H1 (cell line): ENCODE results near the gene ZNF726. TPM values are rescaled to one million over a fixed set of nuclear protein-coding genes. Genes with fewer than 3 reads are reported as not detected.

Experiments used
- ATF3 ChIP-seq: IDR thresholded peaks from 2 replicates; pipeline ENCODE4 v1.6.1; 2011; ENCODE audit warnings: low read depth, mild to moderate bottlenecking, low read length; ENCODE audit not compliant: insufficient read depth
- BACH1 ChIP-seq: IDR thresholded peaks from 2 replicates; pipeline ENCODE4 v1.6.1; 2012; ENCODE audit warnings: low read length, improper control_type of control experiment
- GABPA ChIP-seq: IDR thresholded peaks from 2 replicates; pipeline ENCODE4 v1.6.1; 2011; ENCODE audit warnings: mild to moderate bottlenecking, low read length, moderate library complexity, borderline replicate concordance; ENCODE audit not compliant: insufficient read depth
- GTF2F1 ChIP-seq: IDR thresholded peaks from 2 replicates; pipeline ENCODE4 v1.6.1; 2012; ENCODE audit warnings: low read depth, low read length, improper control_type of control experiment, borderline replicate concordance
- KDM1A ChIP-seq: fragments of 200-600, 300-600 bp; sonication (generic); IDR thresholded peaks from 2 replicates; pipeline ENCODE4 v1.7.1; 2016; ENCODE audit warnings: mild to moderate bottlenecking, low read length, borderline replicate concordance
- NANOG ChIP-seq: IDR thresholded peaks from 2 replicates; pipeline ENCODE4 v1.6.1; 2011; ENCODE audit warnings: low read length, low read depth, mild to moderate bottlenecking, inconsistent platforms; ENCODE audit not compliant: insufficient read depth, poor library complexity, severe bottlenecking
- SIN3A ChIP-seq, 2 experiments: IDR thresholded peaks in 1 of 2; conservative IDR thresholded peaks in 1 of 2; 2 replicates each; pipeline ENCODE4 v1.6.1; 2011 to 2012; ENCODE audit warnings: low read length in 2 of 2, improper control_type of control experiment in 1 of 2, low read depth in 1 of 2, mild to moderate bottlenecking in 1 of 2
- SP2 ChIP-seq: IDR thresholded peaks from 2 replicates; pipeline ENCODE4 v1.6.1; 2012; ENCODE audit warnings: mild to moderate bottlenecking, low read length, inconsistent platforms
- polyA plus RNA-seq, 7 experiments: library from polyadenylated mRNA; depleted of rRNA in 3 of 7; stranded (reverse) in 5 of 7; unstranded in 2 of 7; fragments of >200 nt in 5 of 7; fragments of 200-250 nt in 2 of 7; gene quantifications; 1 replicate in 5 of 7; 2 replicates in 1 of 7; 4 replicates in 1 of 7; pipeline versions ENCODE4 v1.2.1 to v1.2.3, GENCODE V29; 2011 to 2013; ENCODE audit warnings: missing spikeins in 2 of 7, mixed read lengths in 2 of 7
- total RNA-seq: library from RNA; stranded (reverse); fragmentation: NEBNext Ultra II Directional; extraction: Animal tissue kit (Norgen Biotek cat#: 25700); gene quantifications from 2 replicates; pipeline ENCODE4 v1.2.1, GENCODE V29; 2021

The ZNF726 gene
- total and polyA plus RNA-seq, 2 of the 8 experiments (the other 6 are each of a cell fraction or from before 2014, with no cell fraction given): not detected

- no peak for TF ChIP-seq GABPA
- TF ChIP-seq BACH1: no peak
- no peak for TF ChIP-seq SP2
- TF ChIP-seq ATF3: no peak
- no peak for TF ChIP-seq KDM1A
- no peak for TF ChIP-seq NANOG
- TF ChIP-seq GTF2F1: no peak
- no peak for TF ChIP-seq SIN3A (conservative IDR thresholded peaks at IDR 0.05 in 1 of 2, IDR thresholded peaks at IDR 0.05 in 1 of 2; ENCODE audit: low read depth in 1 of 2, low read length in 2 of 2)
Observed at GRCh38 chr19:23956051-23956450, 41.4 kb downstream of the ZNF726 start (continued).
